ENCODE results near the gene METTL15.

The METTL15 gene

GRCh38 chr11:28342716-28343115 lies 234.5 kb downstream of the METTL15 start (continued):
- TF ChIP-seq RARB (CRISPR knock-in tag; IDR thresholded peaks at IDR 0.05) (no peak), TCF4 (CRISPR knock-in tag; IDR thresholded peaks at IDR 0.05; ENCODE audit: borderline replicate concordance) (no peak), ARNTL (CRISPR knock-in tag; IDR thresholded peaks at IDR 0.05; ENCODE audit: borderline replicate concordance, low read depth) (no peak)
- TF ChIP-seq, protein P1, sequence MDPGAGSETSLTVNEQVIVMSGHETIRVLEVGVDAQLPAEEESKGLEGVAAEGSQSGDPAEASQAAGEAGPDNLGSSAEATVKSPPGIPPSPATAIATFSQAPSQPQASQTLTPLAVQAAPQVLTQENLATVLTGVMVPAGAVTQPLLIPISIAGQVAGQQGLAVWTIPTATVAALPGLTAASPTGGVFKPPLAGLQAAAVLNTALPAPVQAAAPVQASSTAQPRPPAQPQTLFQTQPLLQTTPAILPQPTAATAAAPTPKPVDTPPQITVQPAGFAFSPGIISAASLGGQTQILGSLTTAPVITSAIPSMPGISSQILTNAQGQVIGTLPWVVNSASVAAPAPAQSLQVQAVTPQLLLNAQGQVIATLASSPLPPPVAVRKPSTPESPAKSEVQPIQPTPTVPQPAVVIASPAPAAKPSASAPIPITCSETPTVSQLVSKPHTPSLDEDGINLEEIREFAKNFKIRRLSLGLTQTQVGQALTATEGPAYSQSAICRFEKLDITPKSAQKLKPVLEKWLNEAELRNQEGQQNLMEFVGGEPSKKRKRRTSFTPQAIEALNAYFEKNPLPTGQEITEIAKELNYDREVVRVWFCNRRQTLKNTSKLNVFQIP (CRISPR knock-in tag; IDR thresholded peaks at IDR 0.05; ENCODE audit: borderline replicate concordance, low read depth) = no peak

GRCh38 chr11:28343304-28344233 lies 235.4 kb downstream of the METTL15 start:
- no peak for TF ChIP-seq TOX (CRISPR knock-in tag; IDR thresholded peaks at IDR 0.05; ENCODE audit: borderline replicate concordance)
- TF ChIP-seq, protein P2, sequence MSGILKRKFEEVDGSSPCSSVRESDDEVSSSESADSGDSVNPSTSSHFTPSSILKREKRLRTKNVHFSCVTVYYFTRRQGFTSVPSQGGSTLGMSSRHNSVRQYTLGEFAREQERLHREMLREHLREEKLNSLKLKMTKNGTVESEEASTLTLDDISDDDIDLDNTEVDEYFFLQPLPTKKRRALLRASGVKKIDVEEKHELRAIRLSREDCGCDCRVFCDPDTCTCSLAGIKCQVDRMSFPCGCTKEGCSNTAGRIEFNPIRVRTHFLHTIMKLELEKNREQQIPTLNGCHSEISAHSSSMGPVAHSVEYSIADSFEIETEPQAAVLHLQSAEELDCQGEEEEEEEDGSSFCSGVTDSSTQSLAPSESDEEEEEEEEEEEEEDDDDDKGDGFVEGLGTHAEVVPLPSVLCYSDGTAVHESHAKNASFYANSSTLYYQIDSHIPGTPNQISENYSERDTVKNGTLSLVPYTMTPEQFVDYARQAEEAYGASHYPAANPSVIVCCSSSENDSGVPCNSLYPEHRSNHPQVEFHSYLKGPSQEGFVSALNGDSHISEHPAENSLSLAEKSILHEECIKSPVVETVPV (CRISPR knock-in tag; IDR thresholded peaks at IDR 0.05) = no peak
- no peak for TF ChIP-seq PPARA (CRISPR knock-in tag; IDR thresholded peaks at IDR 0.05; ENCODE audit: borderline replicate concordance)
- TF ChIP-seq CSDC2 (CRISPR knock-in tag; IDR thresholded peaks at IDR 0.05) = no peak
- no peak for TF ChIP-seq BACH2 (CRISPR knock-in tag; IDR thresholded peaks at IDR 0.05; ENCODE audit: borderline replicate concordance)
- ATAC-seq = peak; percentile 96

DNA sequence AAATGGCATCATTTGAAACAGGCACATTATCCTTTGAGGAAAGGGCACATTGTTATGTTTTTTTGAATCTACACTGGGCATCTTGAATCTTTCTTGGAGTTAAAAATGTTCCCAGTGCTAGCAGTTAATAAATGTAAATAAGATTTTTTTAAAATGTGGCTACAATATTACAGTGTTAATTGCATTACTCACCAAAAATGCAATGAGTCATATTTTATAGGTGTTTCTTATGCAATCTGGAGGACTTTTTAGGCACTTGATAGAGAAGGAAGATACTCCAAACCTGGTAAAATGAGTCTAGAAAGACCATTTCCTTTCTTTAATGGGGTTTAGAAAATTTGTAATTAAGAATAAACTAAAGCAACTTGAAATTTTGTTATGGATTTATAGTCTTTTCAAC lies 238.0 kb downstream of the METTL15 start:
- no peak for ATAC-seq
- TF ChIP-seq PPARA (CRISPR knock-in tag; IDR thresholded peaks at IDR 0.05; ENCODE audit: borderline replicate concordance) = no peak
- TF ChIP-seq, protein P2 (CRISPR knock-in tag; IDR thresholded peaks at IDR 0.05) = no peak
- TF ChIP-seq ZFP3 (CRISPR knock-in tag; IDR thresholded peaks at IDR 0.05) = no peak
- TF ChIP-seq ZNF565 (CRISPR knock-in tag; conservative IDR thresholded peaks at IDR 0.05; ENCODE audit: low read depth) = no peak
- TF ChIP-seq CREB5 (CRISPR knock-in tag; IDR thresholded peaks at IDR 0.05; ENCODE audit: low read depth) = no peak
- no peak for TF ChIP-seq RARB (CRISPR knock-in tag; IDR thresholded peaks at IDR 0.05)
- no peak for TF ChIP-seq ZNF70 (CRISPR knock-in tag; IDR thresholded peaks at IDR 0.05)
- no peak for TF ChIP-seq ZFP30 (CRISPR knock-in tag; IDR thresholded peaks at IDR 0.05)
- TF ChIP-seq SNAI2 (CRISPR knock-in tag; IDR thresholded peaks at IDR 0.05) = no peak
- no peak for TF ChIP-seq ARNTL (CRISPR knock-in tag; IDR thresholded peaks at IDR 0.05; ENCODE audit: borderline replicate concordance, low read depth)
- TF ChIP-seq BACH2 (CRISPR knock-in tag; IDR thresholded peaks at IDR 0.05; ENCODE audit: borderline replicate concordance) = no peak
- no peak for TF ChIP-seq ZC3H10 (CRISPR knock-in tag; IDR thresholded peaks at IDR 0.05)
- TF ChIP-seq CSDC2 (CRISPR knock-in tag; IDR thresholded peaks at IDR 0.05) = no peak
- TF ChIP-seq TOX (CRISPR knock-in tag; IDR thresholded peaks at IDR 0.05; ENCODE audit: borderline replicate concordance) = no peak
- TF ChIP-seq TCF4 (CRISPR knock-in tag; IDR thresholded peaks at IDR 0.05; ENCODE audit: borderline replicate concordance) = no peak

DNA sequence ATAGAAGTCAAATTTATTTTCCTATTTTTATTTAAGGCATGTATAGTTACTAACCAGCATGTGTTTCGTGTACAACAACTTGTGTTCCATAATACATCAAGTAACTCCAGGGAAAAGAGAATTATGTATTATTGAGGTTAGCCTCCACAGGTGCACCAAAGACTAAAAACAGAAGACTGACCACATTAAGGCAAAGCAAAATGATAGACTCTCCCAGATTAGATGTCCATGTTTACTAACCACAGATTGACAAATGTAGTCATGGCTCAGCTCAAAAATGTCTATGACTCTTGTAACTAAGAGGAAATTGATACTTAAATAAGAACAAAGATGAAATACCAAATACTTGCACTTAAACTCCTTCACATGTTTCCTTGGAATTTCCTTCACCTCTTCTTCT lies 238.5 kb downstream of the METTL15 start:
- ATAC-seq = no peak
- TF ChIP-seq ZNF565 (CRISPR knock-in tag; conservative IDR thresholded peaks at IDR 0.05; ENCODE audit: low read depth) (no peak), ZNF8 (CRISPR knock-in tag; IDR thresholded peaks at IDR 0.05) (no peak), ZNF70 (CRISPR knock-in tag; IDR thresholded peaks at IDR 0.05) (no peak), ESRRG (CRISPR knock-in tag; IDR thresholded peaks at IDR 0.05) (no peak), BACH2 (CRISPR knock-in tag; IDR thresholded peaks at IDR 0.05; ENCODE audit: borderline replicate concordance) (no peak), ISL1 (CRISPR knock-in tag; IDR thresholded peaks at IDR 0.05) (no peak), CSDC2 (CRISPR knock-in tag; IDR thresholded peaks at IDR 0.05) (no peak), GLIS3 (CRISPR knock-in tag; IDR thresholded peaks at IDR 0.05) (no peak), SNAI2 (CRISPR knock-in tag; IDR thresholded peaks at IDR 0.05) (no peak), CREB5 (CRISPR knock-in tag; IDR thresholded peaks at IDR 0.05; ENCODE audit: low read depth) (no peak), ARNTL (CRISPR knock-in tag; IDR thresholded peaks at IDR 0.05; ENCODE audit: borderline replicate concordance, low read depth) (no peak), OSR1 (CRISPR knock-in tag; IDR thresholded peaks at IDR 0.05) (no peak), TCF4 (CRISPR knock-in tag; IDR thresholded peaks at IDR 0.05; ENCODE audit: borderline replicate concordance) (no peak), TSHZ2 (CRISPR knock-in tag; IDR thresholded peaks at IDR 0.05) (no peak)
- TF ChIP-seq, protein P2 (CRISPR knock-in tag; IDR thresholded peaks at IDR 0.05) = no peak

Data from SK-N-SH treated with all-trans-retinoic acid at 6 μM for 48 hours (cell line).